GM19240 (cell line): ENCODE measurements around the gene ANO7.

Experiments
- DNase-seq: peaks from one replicate; pipeline ENCODE4 v3.0.0; 2011; ENCODE audit warnings: low spot score; ENCODE audit not compliant: insufficient read length

ANO7 gene

GRCh38 chr2:241207151-241207550, 18.7 kb downstream of the ANO7 start:
- DNase-seq, result no peak

GRCh38 chr2:241207641-241208040, 19.2 kb downstream of the ANO7 start:
- no peak for DNase-seq

- DNase-seq, result no peak
Measured at GRCh38 chr2:241208058-241208457, 19.6 kb downstream of the ANO7 start.

- no peak for DNase-seq
Measured at GRCh38 chr2:241209271-241209670, 20.8 kb downstream of the ANO7 start.

GRCh38 chr2:241211276-241211675, 22.8 kb downstream of the ANO7 start:
- DNase-seq, result no peak

GRCh38 chr2:241213041-241213440, 24.6 kb downstream of the ANO7 start:
- no peak for DNase-seq

GRCh38 chr2:241213567-241213966, 25.1 kb downstream of the ANO7 start:
- no peak for DNase-seq

GRCh38 chr2:241214209-241214608, 25.7 kb downstream of the ANO7 start:
- no peak for DNase-seq

GRCh38 chr2:241214766-241215165, 26.3 kb downstream of the ANO7 start:
- no peak for DNase-seq

- no peak for DNase-seq
Measured at GRCh38 chr2:241215421-241215820, 26.9 kb downstream of the ANO7 start.

- no peak for DNase-seq
Measured at GRCh38 chr2:241216211-241216761, 27.8 kb downstream of the ANO7 start.

GRCh38 chr2:241217320-241218031, 29.0 kb downstream of the ANO7 start:
- DNase-seq, result peak; percentile 91

GRCh38 chr2:241218131-241219029, 29.9 kb downstream of the ANO7 start:
- peak; percentile 31 for DNase-seq

GRCh38 chr2:241219030-241219382, 30.5 kb downstream of the ANO7 start:
- no peak for DNase-seq

- DNase-seq, result no peak
Measured at GRCh38 chr2:241219856-241220356, 31.4 kb downstream of the ANO7 start.

GRCh38 chr2:241223211-241224017, 34.9 kb downstream of the ANO7 start:
- DNase-seq, result no peak

GRCh38 chr2:241224018-241224850, 35.8 kb downstream of the ANO7 start:
- DNase-seq, result no peak

GRCh38 chr2:241224851-241225438, 36.5 kb downstream of the ANO7 start:
- no peak for DNase-seq

- no peak for DNase-seq
Measured at GRCh38 chr2:241225545-241225944, 37.1 kb downstream of the ANO7 start.

GRCh38 chr2:241225983-241226382, 37.5 kb downstream of the ANO7 start:
- no peak for DNase-seq
